Neural cell (in vitro differentiated cells): Measurements from ENCODE around the gene ADAMTSL4. TPM values are rescaled to one million over a fixed set of nuclear protein-coding genes. Genes with fewer than 3 reads are reported as not detected.

Experiments
- H2AFZ ChIP-seq: fragments of 200-600, 300-800 bp; sonication (generic), shearing (Covaris generic); 2 replicates; pipeline ENCODE4 v1.6.0; 2014; ENCODE audit warnings: low read depth, mild to moderate bottlenecking, antibody characterized with exemption, low read length, moderate library complexity
- H3F3A ChIP-seq: fragments of 200-600 bp; shearing (Covaris generic); 2 replicates; pipeline ENCODE4 v1.6.1; 2016; ENCODE audit warnings: mild to moderate bottlenecking, moderate library complexity, mixed read lengths, antibody characterized with exemption, low read length; ENCODE audit not compliant: insufficient read depth, poor library complexity, severe bottlenecking
- H3K27ac ChIP-seq: fragments of 200-600, 300-800 bp; sonication (generic), shearing (Covaris generic); 2 replicates; pipeline ENCODE4 v1.5.1; 2014; ENCODE audit warnings: mild to moderate bottlenecking, low read length, moderate library complexity
- H3K27me3 ChIP-seq: fragments of 300-800, 200-600 bp; sonication (generic), shearing (Covaris generic); 2 replicates; pipeline ENCODE4 v1.6.0; 2014; ENCODE audit warnings: mild to moderate bottlenecking, low read depth, low read length, moderate library complexity; ENCODE audit not compliant: insufficient read depth
- H3K36me3 ChIP-seq: fragments of 300-800, 200-600 bp; sonication (generic), shearing (Covaris generic); 2 replicates; pipeline ENCODE4 v1.5.1; 2014; ENCODE audit warnings: mild to moderate bottlenecking, antibody characterized with exemption, low read length, moderate library complexity; ENCODE audit not compliant: insufficient read depth
- H3K4me2 ChIP-seq: fragments of 300-800, 200-600 bp; sonication (generic), shearing (Covaris generic); 2 replicates; pipeline ENCODE4 v1.6.0; 2014; ENCODE audit warnings: mild to moderate bottlenecking, low read length
- H3K4me3 ChIP-seq: fragments of 300-800, 200-600 bp; sonication (generic), shearing (Covaris generic); 2 replicates; pipeline ENCODE4 v1.5.1; 2014; ENCODE audit warnings: mild to moderate bottlenecking, low read length, moderate library complexity
- H3K79me2 ChIP-seq: fragments of 200-600 bp; shearing (Covaris generic); replicated peaks from 2 replicates; pipeline ENCODE4 v1.6.0; 2014; ENCODE audit warnings: mild to moderate bottlenecking, low read length, moderate library complexity; ENCODE audit not compliant: insufficient read depth
- H3K9ac ChIP-seq: fragments of 300-800, 200-600 bp; sonication (generic), shearing (Covaris generic); 2 replicates; pipeline ENCODE4 v1.6.1; 2016; ENCODE audit warnings: mild to moderate bottlenecking, low read length, mixed read lengths
- H3K9me2 ChIP-seq: fragments of 200-600 bp; shearing (Covaris generic); 2 replicates; pipeline ENCODE4 v1.6.1; 2016; ENCODE audit warnings: mild to moderate bottlenecking, low read length, mixed read lengths; ENCODE audit not compliant: insufficient read depth
- H3K9me3 ChIP-seq: fragments of 200-600, 300-800 bp; sonication (generic), shearing (Covaris generic); 2 replicates; pipeline ENCODE4 v1.6.1; 2016; ENCODE audit warnings: mild to moderate bottlenecking, mixed run types, low read length, moderate library complexity, mixed read lengths
- H4K20me1 ChIP-seq: fragments of 200-600 bp; shearing (Covaris generic); 2 replicates; pipeline ENCODE4 v1.6.1; 2016; ENCODE audit warnings: mild to moderate bottlenecking, mixed run types; ENCODE audit not compliant: insufficient read depth
- CTCF ChIP-seq: fragments of 450-650 bp; IDR thresholded peaks from 2 replicates; pipeline ENCODE4 v1.5.1; 2014; ENCODE audit warnings: antibody characterized with exemption, mild to moderate bottlenecking, moderate library complexity; ENCODE audit not compliant: poor library complexity, severe bottlenecking
- EP300 ChIP-seq: fragments of 450-650 bp; conservative IDR thresholded peaks from 2 replicates; pipeline ENCODE4 v1.6.1; 2014; ENCODE audit warnings: antibody characterized with exemption, mild to moderate bottlenecking, moderate library complexity; ENCODE audit not compliant: poor library complexity, severe bottlenecking
- EZH2 ChIP-seq: fragments of 200-600, 300-800 bp; shearing (Covaris generic), sonication (generic); IDR thresholded peaks from 2 replicates; pipeline ENCODE4 v1.6.1; 2014; ENCODE audit warnings: antibody characterized with exemption, low read length, borderline replicate concordance, mild to moderate bottlenecking; ENCODE audit not compliant: insufficient read depth, poor library complexity, severe bottlenecking
- MXI1 ChIP-seq: fragments of 450-650 bp; conservative IDR thresholded peaks from 2 replicates; pipeline ENCODE4 v1.6.1; 2014; ENCODE audit warnings: antibody characterized with exemption, mild to moderate bottlenecking; ENCODE audit not compliant: poor library complexity, severe bottlenecking
- POLR2AphosphoS5 ChIP-seq: IDR thresholded peaks from 2 replicates; pipeline ENCODE4 v1.6.1; 2012
- RAD21 ChIP-seq: fragments of 450-650 bp; conservative IDR thresholded peaks from 2 replicates; pipeline ENCODE4 v1.6.1; 2014; ENCODE audit warnings: antibody characterized with exemption, mild to moderate bottlenecking, moderate library complexity
- REST ChIP-seq: IDR thresholded peaks from 2 replicates; pipeline ENCODE4 v1.6.1; 2012; ENCODE audit warnings: borderline replicate concordance
- SMC3 ChIP-seq: fragments of 450-650 bp; conservative IDR thresholded peaks from 2 replicates; pipeline ENCODE4 v1.6.1; 2014; ENCODE audit warnings: antibody characterized with exemption, mild to moderate bottlenecking, moderate library complexity; ENCODE audit not compliant: poor library complexity
- TAF1 ChIP-seq: IDR thresholded peaks from 2 replicates; pipeline ENCODE4 v1.6.1; 2012; ENCODE audit warnings: low read depth
- polyA plus RNA-seq: library from polyadenylated mRNA; depleted of rRNA; stranded (reverse); fragments of >200 nt; gene quantifications from 2 replicates; pipeline ENCODE4 v1.2.3, GENCODE V29; 2014

ADAMTSL4 gene
- polyA plus RNA-seq, 1 donor from 2014 or later: not detected

DNA sequence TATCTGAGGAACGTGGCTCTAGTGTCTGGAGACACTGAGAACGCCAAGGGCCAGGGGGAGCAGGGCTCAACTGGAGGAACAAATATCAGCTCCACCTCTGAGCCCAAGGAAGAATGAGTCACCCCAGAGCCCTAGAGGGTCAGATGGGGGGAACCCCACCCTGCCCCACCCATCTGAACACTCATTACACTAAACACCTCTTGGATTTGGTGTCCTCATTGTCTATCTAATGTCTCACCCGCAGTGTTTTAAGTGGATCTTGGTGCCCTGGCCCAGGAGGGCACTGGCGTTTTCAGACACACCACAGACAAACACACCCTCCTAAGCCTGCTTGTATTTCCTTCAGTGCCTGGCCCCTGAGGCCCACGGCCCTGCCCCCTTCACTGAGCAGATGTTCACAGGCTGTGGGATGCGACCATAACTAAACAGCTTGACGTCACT lies 35.8 kb upstream of the ADAMTSL4 start:
- H3K9me2 ChIP-seq: no peaks in the 10 kb centered on the region
- H3K9ac ChIP-seq: no peak overlapping the region
- no peaks in the 10 kb centered on the region for H4K20me1 ChIP-seq
- H2AFZ ChIP-seq: no peak overlapping the region
- H3K79me2 ChIP-seq: no peaks in the 10 kb centered on the region
- H3K9me3 ChIP-seq: no peaks in the 10 kb centered on the region
- H3K27ac ChIP-seq: no peak overlapping the region
- no peaks in the 10 kb centered on the region for H3K36me3 ChIP-seq
- no peak overlapping the region for H3K4me2 ChIP-seq
- H3F3A ChIP-seq: no peaks in the 10 kb centered on the region
- H3K27me3 ChIP-seq: no peaks in the 10 kb centered on the region
- no peak for TF ChIP-seq REST
- TF ChIP-seq EP300: no peak
- TF ChIP-seq RAD21: no peak
- no peak for TF ChIP-seq SMC3
- TF ChIP-seq POLR2AphosphoS5: no peak
- no peak for TF ChIP-seq CTCF
- TF ChIP-seq EZH2: no peak
- no peak for TF ChIP-seq TAF1
- no peak for TF ChIP-seq MXI1
- H3K4me3 ChIP-seq: no peak overlapping the region

- H3K9me3 ChIP-seq: no peaks in the 10 kb centered on the region
- no peak overlapping the region for H3K9ac ChIP-seq
- H3K79me2 ChIP-seq: no peaks in the 10 kb centered on the region
- no peaks in the 10 kb centered on the region for H3K9me2 ChIP-seq
- no peak overlapping the region for H2AFZ ChIP-seq
- no peak overlapping the region for H3K4me3 ChIP-seq
- TF ChIP-seq EZH2 (no peak), CTCF (no peak), RAD21 (no peak), EP300 (no peak), TAF1 (no peak), REST (no peak)
- H3F3A ChIP-seq: no peaks in the 10 kb centered on the region
- no peaks in the 10 kb centered on the region for H4K20me1 ChIP-seq
- H3K4me2 ChIP-seq: no peak overlapping the region
- H3K36me3 ChIP-seq: no peaks in the 10 kb centered on the region
- no peaks in the 10 kb centered on the region for H3K27me3 ChIP-seq
- no peak overlapping the region for H3K27ac ChIP-seq
Observed at GRCh38 chr1:150514260-150514659, 34.9 kb upstream of the ADAMTSL4 start.
